MM.1S (cell line): ENCODE data around the gene CABP7.

ENCODE experiments used
- DNase-seq: peaks from one replicate; pipeline ENCODE4 v3.0.0-alpha.2; 2015
- H2AFZ ChIP-seq: fragments of 300-600 bp; sonication (generic); 2 replicates; pipeline ENCODE4 v1.6.0; 2016; ENCODE audit warnings: antibody characterized with exemption, low read length
- H3F3A ChIP-seq: fragments of 300-600 bp; sonication (generic); 2 replicates; pipeline ENCODE4 v1.6.1; 2016; ENCODE audit warnings: mild to moderate bottlenecking, antibody characterized with exemption, low read length, moderate library complexity, mixed read lengths; ENCODE audit not compliant: insufficient read depth
- H3K27ac ChIP-seq: fragments of 300-600 bp; sonication (generic); 2 replicates; pipeline ENCODE4 v1.5.1; 2016; ENCODE audit warnings: mild to moderate bottlenecking, low read length
- H3K27me3 ChIP-seq: fragments of 300-600 bp; sonication (generic); replicated peaks from 2 replicates; pipeline ENCODE4 v1.6.0; 2016; ENCODE audit warnings: low read length; ENCODE audit not compliant: insufficient read depth
- H3K36me3 ChIP-seq: fragments of 300-600 bp; sonication (generic); replicated peaks from 2 replicates; pipeline ENCODE4 v1.6.1; 2016; ENCODE audit warnings: mild to moderate bottlenecking, low read length, mixed read lengths; ENCODE audit not compliant: insufficient read depth
- H3K4me1 ChIP-seq: fragments of 300-600 bp; sonication (generic); 2 replicates; pipeline ENCODE4 v1.6.1; 2016; ENCODE audit warnings: low read length, mixed read lengths
- H3K4me2 ChIP-seq: fragments of 300-600 bp; sonication (generic); 2 replicates; pipeline ENCODE4 v1.6.0; 2016; ENCODE audit warnings: low read depth, low read length
- H3K4me3 ChIP-seq: fragments of 300-600 bp; sonication (generic); 2 replicates; pipeline ENCODE4 v1.5.1; 2016; ENCODE audit warnings: low read length, mixed read lengths
- H3K79me2 ChIP-seq: fragments of 300-600 bp; sonication (generic); 2 replicates; pipeline ENCODE4 v1.6.1; 2016; ENCODE audit warnings: mixed run types, low read length, mixed read lengths
- H3K9ac ChIP-seq: fragments of 300-600 bp; sonication (generic); 2 replicates; pipeline ENCODE4 v1.6.1; 2016; ENCODE audit warnings: low read length, mixed read lengths
- H3K9me2 ChIP-seq: fragments of 300-600 bp; sonication (generic); replicated peaks from 2 replicates; pipeline ENCODE4 v1.6.1; 2016; ENCODE audit warnings: mild to moderate bottlenecking, low read length, mixed read lengths; ENCODE audit not compliant: insufficient read depth
- H3K9me3 ChIP-seq: fragments of 300-600 bp; sonication (generic); replicated peaks from 2 replicates; pipeline ENCODE4 v1.6.1; 2016; ENCODE audit warnings: mild to moderate bottlenecking, low read length, mixed read lengths; ENCODE audit not compliant: insufficient read depth
- H4K20me1 ChIP-seq: fragments of 300-600 bp; sonication (generic); 2 replicates; pipeline ENCODE4 v1.6.1; 2016; ENCODE audit warnings: mild to moderate bottlenecking, low read length, moderate library complexity, mixed read lengths; ENCODE audit not compliant: insufficient read depth
- EZH2 ChIP-seq: fragments of 300-600 bp; sonication (generic); optimal IDR thresholded peaks from 2 replicates; pipeline ENCODE3; 2017; ENCODE audit warnings: low read depth, mild to moderate bottlenecking, antibody characterized with exemption, low read length, mixed read lengths
- EZH2phosphoT487 ChIP-seq: fragments of 300-600 bp; sonication (generic); IDR thresholded peaks from 2 replicates; pipeline ENCODE4 v1.6.1; 2018; ENCODE audit warnings: antibody characterized with exemption, low read length
- TF ChIP-seq, protein P1 (sequence below): fragments of 300-600 bp; sonication (generic); IDR thresholded peaks from 2 replicates; pipeline ENCODE4 v1.5.1; 2016; ENCODE audit warnings: antibody characterized with exemption, low read length, mixed read lengths

Gene CABP7

GRCh38 chr22:29704528-29705285 lies 15.1 kb upstream of the CABP7 start:
- H3K4me2 ChIP-seq = no peak overlapping the region
- H3K9ac ChIP-seq = no peak overlapping the region
- DNase-seq = no peak
- H3F3A ChIP-seq = no peaks in the 10 kb centered on the region
- H3K79me2 ChIP-seq = no peaks in the 10 kb centered on the region
- no peaks in the 10 kb centered on the region for H3K9me2 ChIP-seq
- no peak overlapping the region for H2AFZ ChIP-seq
- no peaks in the 10 kb centered on the region for H4K20me1 ChIP-seq
- no peak for TF ChIP-seq EZH2phosphoT487
- TF ChIP-seq, protein P1, sequence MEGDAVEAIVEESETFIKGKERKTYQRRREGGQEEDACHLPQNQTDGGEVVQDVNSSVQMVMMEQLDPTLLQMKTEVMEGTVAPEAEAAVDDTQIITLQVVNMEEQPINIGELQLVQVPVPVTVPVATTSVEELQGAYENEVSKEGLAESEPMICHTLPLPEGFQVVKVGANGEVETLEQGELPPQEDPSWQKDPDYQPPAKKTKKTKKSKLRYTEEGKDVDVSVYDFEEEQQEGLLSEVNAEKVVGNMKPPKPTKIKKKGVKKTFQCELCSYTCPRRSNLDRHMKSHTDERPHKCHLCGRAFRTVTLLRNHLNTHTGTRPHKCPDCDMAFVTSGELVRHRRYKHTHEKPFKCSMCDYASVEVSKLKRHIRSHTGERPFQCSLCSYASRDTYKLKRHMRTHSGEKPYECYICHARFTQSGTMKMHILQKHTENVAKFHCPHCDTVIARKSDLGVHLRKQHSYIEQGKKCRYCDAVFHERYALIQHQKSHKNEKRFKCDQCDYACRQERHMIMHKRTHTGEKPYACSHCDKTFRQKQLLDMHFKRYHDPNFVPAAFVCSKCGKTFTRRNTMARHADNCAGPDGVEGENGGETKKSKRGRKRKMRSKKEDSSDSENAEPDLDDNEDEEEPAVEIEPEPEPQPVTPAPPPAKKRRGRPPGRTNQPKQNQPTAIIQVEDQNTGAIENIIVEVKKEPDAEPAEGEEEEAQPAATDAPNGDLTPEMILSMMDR = no peak
- no peak overlapping the region for H3K4me3 ChIP-seq
- no peaks in the 10 kb centered on the region for H3K36me3 ChIP-seq
- no peaks in the 10 kb centered on the region for H3K9me3 ChIP-seq
- no peak overlapping the region for H3K27ac ChIP-seq
- no peaks in the 10 kb centered on the region for H3K27me3 ChIP-seq
- no peaks in the 10 kb centered on the region for H3K4me1 ChIP-seq

DNA sequence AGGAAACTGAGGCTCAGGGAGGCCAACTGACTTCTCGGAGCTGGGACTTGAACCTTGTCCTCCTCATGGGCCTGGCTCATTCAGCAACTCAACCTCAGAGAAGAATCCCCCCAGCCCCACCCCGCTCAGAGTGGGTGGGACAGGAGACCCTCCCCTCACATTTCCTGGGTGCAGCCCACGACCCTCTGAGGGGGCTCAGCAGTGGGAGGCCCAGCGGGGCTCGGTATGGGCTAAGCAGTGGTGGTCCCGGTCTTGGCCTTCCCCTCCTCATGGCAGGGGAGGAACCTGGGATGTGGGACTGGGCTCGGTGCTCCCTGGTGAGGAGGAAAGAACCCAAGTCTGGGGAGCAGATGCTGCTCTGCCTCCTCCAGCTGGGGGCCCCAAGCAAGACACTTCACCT lies 14.2 kb upstream of the CABP7 start:
- Histone ChIP-seq H4K20me1 (no peaks in the 10 kb centered on the region), H3F3A (no peaks in the 10 kb centered on the region), H3K4me2 (no peak overlapping the region), H3K9me2 (no peaks in the 10 kb centered on the region), H3K27me3 (no peaks in the 10 kb centered on the region), H2AFZ (no peak overlapping the region), H3K4me1 (no peaks in the 10 kb centered on the region), H3K9me3 (no peaks in the 10 kb centered on the region), H3K79me2 (no peaks in the 10 kb centered on the region), H3K9ac (no peak overlapping the region), H3K4me3 (no peak overlapping the region), H3K27ac (no peak overlapping the region), H3K36me3 (no peaks in the 10 kb centered on the region)
- TF ChIP-seq EZH2 (no peak), EZH2phosphoT487 (no peak)
- TF ChIP-seq, protein P1 = no peak
- DNase-seq = no peak

GRCh38 chr22:29706486-29706885 lies 13.3 kb upstream of the CABP7 start:
- no peak overlapping the region for H3K4me3 ChIP-seq
- H4K20me1 ChIP-seq = no peaks in the 10 kb centered on the region
- H3F3A ChIP-seq = no peaks in the 10 kb centered on the region
- DNase-seq = no peak
- H3K27ac ChIP-seq = no peak overlapping the region
- no peaks in the 10 kb centered on the region for H3K79me2 ChIP-seq
- no peaks in the 10 kb centered on the region for H3K4me1 ChIP-seq
- no peaks in the 10 kb centered on the region for H3K36me3 ChIP-seq
- H3K9me2 ChIP-seq = no peaks in the 10 kb centered on the region
- H3K9ac ChIP-seq = no peak overlapping the region
- H2AFZ ChIP-seq = no peak overlapping the region
- H3K9me3 ChIP-seq = no peaks in the 10 kb centered on the region
- no peak overlapping the region for H3K4me2 ChIP-seq
- no peaks in the 10 kb centered on the region for H3K27me3 ChIP-seq
- TF ChIP-seq, protein P1 = no peak
- TF ChIP-seq EZH2phosphoT487 (no peak), EZH2 (no peak)
